ENCODE data around the gene POMGNT1.

Gene POMGNT1

GRCh38 chr1:46153228-46153627, 45.0 kb downstream of the POMGNT1 start:
- no peaks in the 10 kb centered on the region for H3K36me3 ChIP-seq (ENCODE audit: insufficient read depth, low read length)
- no peaks in the 10 kb centered on the region for H3K4me1 ChIP-seq (ENCODE audit: insufficient read depth, low read length, severe bottlenecking)
- H3K27ac ChIP-seq (ENCODE audit: low read depth, low read length, poor library complexity, severe bottlenecking), result no peak overlapping the region
- H3K27me3 ChIP-seq (ENCODE audit: insufficient read depth, low read length), result no peaks in the 10 kb centered on the region
- no peak overlapping the region for H3K9ac ChIP-seq (ENCODE audit: low read length)
- TF ChIP-seq EZH2 (IDR thresholded peaks at IDR 0.05; ENCODE audit: borderline replicate concordance, low read length) (no peak), CTCF (IDR thresholded peaks at IDR 0.05; ENCODE audit: low read length) (no peak)
- no peaks in the 10 kb centered on the region for H3K9me2 ChIP-seq (ENCODE audit: low read depth, low read length)
- no peaks in the 10 kb centered on the region for H3F3A ChIP-seq (ENCODE audit: insufficient read depth, low read length)
- H3K9me3 ChIP-seq (ENCODE audit: low read length), result no peaks in the 10 kb centered on the region
- no peak overlapping the region for H3K4me2 ChIP-seq (ENCODE audit: low read length)
- no peaks in the 10 kb centered on the region for H4K20me1 ChIP-seq (ENCODE audit: insufficient read depth, low read length)
- H3K4me3 ChIP-seq (ENCODE audit: low read depth, low read length, poor library complexity, severe bottlenecking), result no peak overlapping the region
- H2AFZ ChIP-seq (ENCODE audit: low read length), result no peak overlapping the region
- no peaks in the 10 kb centered on the region for H3K79me2 ChIP-seq (ENCODE audit: insufficient read depth, low read length)

- H3K27me3 ChIP-seq (ENCODE audit: insufficient read depth, low read length), result no peaks in the 10 kb centered on the region
- H3K79me2 ChIP-seq (ENCODE audit: insufficient read depth, low read length), result no peaks in the 10 kb centered on the region
- no peak for TF ChIP-seq CTCF (IDR thresholded peaks at IDR 0.05; ENCODE audit: low read length)
- no peak for TF ChIP-seq EZH2 (IDR thresholded peaks at IDR 0.05; ENCODE audit: borderline replicate concordance, low read length)
- no peaks in the 10 kb centered on the region for H3K36me3 ChIP-seq (ENCODE audit: insufficient read depth, low read length)
- H3K27ac ChIP-seq (ENCODE audit: low read depth, low read length, poor library complexity, severe bottlenecking), result no peak overlapping the region
- no peaks in the 10 kb centered on the region for H3F3A ChIP-seq (ENCODE audit: insufficient read depth, low read length)
- no peaks in the 10 kb centered on the region for H3K9me3 ChIP-seq (ENCODE audit: low read length)
- no peaks in the 10 kb centered on the region for H3K9me2 ChIP-seq (ENCODE audit: low read depth, low read length)
- H3K4me3 ChIP-seq (ENCODE audit: low read depth, low read length, poor library complexity, severe bottlenecking), result no peak overlapping the region
- H3K4me2 ChIP-seq (ENCODE audit: low read length), result no peak overlapping the region
- H4K20me1 ChIP-seq (ENCODE audit: insufficient read depth, low read length), result no peaks in the 10 kb centered on the region
- no peaks in the 10 kb centered on the region for H3K4me1 ChIP-seq (ENCODE audit: insufficient read depth, low read length, severe bottlenecking)
- H2AFZ ChIP-seq (ENCODE audit: low read length), result no peak overlapping the region
- no peak overlapping the region for H3K9ac ChIP-seq (ENCODE audit: low read length)
These were observed 46.2 kb downstream of the POMGNT1 start for GRCh38 chr1:46152016-46152415.

GRCh38 chr1:46150085-46150484, 48.1 kb downstream of the POMGNT1 start:
- no peak overlapping the region for H3K9ac ChIP-seq (ENCODE audit: low read length)
- no peak for TF ChIP-seq CTCF (IDR thresholded peaks at IDR 0.05; ENCODE audit: low read length)
- TF ChIP-seq EZH2 (IDR thresholded peaks at IDR 0.05; ENCODE audit: borderline replicate concordance, low read length), result no peak
- no peaks in the 10 kb centered on the region for H3K27me3 ChIP-seq (ENCODE audit: insufficient read depth, low read length)
- no peaks in the 10 kb centered on the region for H4K20me1 ChIP-seq (ENCODE audit: insufficient read depth, low read length)
- H3K4me2 ChIP-seq (ENCODE audit: low read length), result no peak overlapping the region
- H2AFZ ChIP-seq (ENCODE audit: low read length), result no peak overlapping the region
- no peaks in the 10 kb centered on the region for H3K79me2 ChIP-seq (ENCODE audit: insufficient read depth, low read length)
- no peaks in the 10 kb centered on the region for H3F3A ChIP-seq (ENCODE audit: insufficient read depth, low read length)
- H3K9me2 ChIP-seq (ENCODE audit: low read depth, low read length), result no peaks in the 10 kb centered on the region
- no peaks in the 10 kb centered on the region for H3K36me3 ChIP-seq (ENCODE audit: insufficient read depth, low read length)
- H3K4me1 ChIP-seq (ENCODE audit: insufficient read depth, low read length, severe bottlenecking), result no peaks in the 10 kb centered on the region
- H3K4me3 ChIP-seq (ENCODE audit: low read depth, low read length, poor library complexity, severe bottlenecking), result no peak overlapping the region
- H3K27ac ChIP-seq (ENCODE audit: low read depth, low read length, poor library complexity, severe bottlenecking), result no peak overlapping the region
- H3K9me3 ChIP-seq (ENCODE audit: low read length), result no peaks in the 10 kb centered on the region
